ENCODE measurements around the gene TMCC1.

DNA sequence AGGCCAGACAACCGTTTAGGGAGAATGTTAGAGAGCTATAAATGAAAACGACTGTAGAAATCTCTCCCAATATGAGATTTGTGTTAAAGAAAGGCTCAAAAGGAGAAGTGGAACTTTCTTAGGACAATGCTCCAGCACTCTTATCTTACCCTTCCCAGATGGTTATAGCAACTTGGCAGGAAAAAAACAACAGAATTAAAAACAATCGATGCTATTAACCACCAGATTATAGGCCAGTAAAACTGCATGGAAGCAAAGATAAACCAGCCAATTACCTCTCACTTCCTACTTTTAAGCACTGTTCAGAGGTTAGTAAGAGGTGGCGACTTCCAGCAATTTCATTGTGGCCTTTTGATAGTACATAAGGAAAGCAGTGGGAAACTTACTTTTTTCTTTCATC lies 72.9 kb downstream of the TMCC1 start:
- TF ChIP-seq TAF1 (IDR thresholded peaks at IDR 0.05; ENCODE audit: borderline replicate concordance, insufficient read depth, low read length), result no peak
- TF ChIP-seq POLR2AphosphoS5 (IDR thresholded peaks at IDR 0.05; ENCODE audit: low read depth, low read length), result no peak
- no peak for TF ChIP-seq SIN3A (IDR thresholded peaks at IDR 0.05; ENCODE audit: borderline replicate concordance, insufficient read depth, low read length)
